ENCODE results near the gene XPNPEP2. TPM values are rescaled to one million over a fixed set of nuclear protein-coding genes. Genes with fewer than 3 reads are reported as not detected.

Gene XPNPEP2
- total RNA-seq, 2 donors from 2014 or later, result 0.52 to 5.6 TPM

DNA sequence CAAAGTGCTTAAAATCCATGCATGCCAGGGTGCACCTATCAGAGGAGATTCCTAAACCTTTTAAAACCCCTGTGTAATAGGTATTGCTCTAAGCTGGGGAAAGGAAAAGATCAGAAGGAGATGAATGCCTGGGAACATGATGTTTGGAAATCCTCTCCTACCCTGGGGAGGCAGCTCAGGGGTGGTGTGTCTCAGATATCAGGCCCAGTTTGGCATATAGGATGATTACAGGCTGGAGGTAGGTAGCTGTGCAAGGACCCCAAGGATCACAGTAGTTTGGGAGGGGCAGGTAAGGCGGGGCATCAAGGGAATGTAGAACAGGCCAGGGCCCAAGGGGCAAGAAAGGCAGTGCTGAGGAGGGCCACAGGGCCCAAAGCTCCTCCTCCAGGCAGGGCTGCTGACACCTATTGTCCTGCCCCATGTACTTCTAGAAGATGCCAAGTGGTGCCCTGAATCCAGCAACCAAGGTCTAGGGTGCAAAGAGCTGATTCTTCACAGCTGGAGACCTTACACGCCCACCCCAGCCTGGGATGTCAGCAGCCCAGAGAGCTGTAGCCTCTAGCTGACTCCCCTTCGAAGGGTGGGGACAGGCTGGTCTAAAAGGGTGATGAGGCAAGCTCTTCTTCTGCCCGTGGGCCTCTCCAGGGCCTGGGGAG lies 58.6 kb downstream of the XPNPEP2 start:
- ATAC-seq, result no peak
- WGBS, 2 donors, result 80 to 100% methylated on average over 1 to 2 of the region's 4 CpGs
- TF ChIP-seq, protein P1, sequence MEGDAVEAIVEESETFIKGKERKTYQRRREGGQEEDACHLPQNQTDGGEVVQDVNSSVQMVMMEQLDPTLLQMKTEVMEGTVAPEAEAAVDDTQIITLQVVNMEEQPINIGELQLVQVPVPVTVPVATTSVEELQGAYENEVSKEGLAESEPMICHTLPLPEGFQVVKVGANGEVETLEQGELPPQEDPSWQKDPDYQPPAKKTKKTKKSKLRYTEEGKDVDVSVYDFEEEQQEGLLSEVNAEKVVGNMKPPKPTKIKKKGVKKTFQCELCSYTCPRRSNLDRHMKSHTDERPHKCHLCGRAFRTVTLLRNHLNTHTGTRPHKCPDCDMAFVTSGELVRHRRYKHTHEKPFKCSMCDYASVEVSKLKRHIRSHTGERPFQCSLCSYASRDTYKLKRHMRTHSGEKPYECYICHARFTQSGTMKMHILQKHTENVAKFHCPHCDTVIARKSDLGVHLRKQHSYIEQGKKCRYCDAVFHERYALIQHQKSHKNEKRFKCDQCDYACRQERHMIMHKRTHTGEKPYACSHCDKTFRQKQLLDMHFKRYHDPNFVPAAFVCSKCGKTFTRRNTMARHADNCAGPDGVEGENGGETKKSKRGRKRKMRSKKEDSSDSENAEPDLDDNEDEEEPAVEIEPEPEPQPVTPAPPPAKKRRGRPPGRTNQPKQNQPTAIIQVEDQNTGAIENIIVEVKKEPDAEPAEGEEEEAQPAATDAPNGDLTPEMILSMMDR (IDR thresholded peaks at IDR 0.05), result no peak
- TF ChIP-seq POLR2A (IDR thresholded peaks at IDR 0.05), result no peak

DNA sequence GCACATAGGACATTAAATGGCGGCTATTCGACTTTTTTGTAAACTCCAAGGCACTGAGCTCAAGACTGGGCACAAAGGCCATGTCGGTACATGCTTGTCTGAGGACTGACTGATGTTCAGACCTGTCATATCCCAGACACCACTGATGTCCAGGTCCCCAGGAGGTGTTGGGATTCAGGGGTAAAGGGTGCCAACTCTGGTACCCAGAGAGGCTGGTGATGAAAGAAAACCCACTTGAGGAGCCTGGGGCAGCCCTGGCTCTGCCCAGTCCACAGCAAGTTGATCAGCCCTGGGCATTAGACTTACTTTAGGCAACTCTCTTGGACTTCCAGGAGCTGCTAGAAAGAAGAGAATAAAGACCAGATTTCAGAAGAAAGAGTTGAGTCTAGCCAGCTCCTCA lies 59.7 kb downstream of the XPNPEP2 start:
- TF ChIP-seq, protein P1 (IDR thresholded peaks at IDR 0.05), result no peak
- TF ChIP-seq POLR2A (IDR thresholded peaks at IDR 0.05), result no peak
- ATAC-seq, result no peak
- Histone ChIP-seq H3K27me3 (no peaks in the 10 kb centered on the region), H3K9me3 (no peaks in the 10 kb centered on the region), H3K36me3 (replicated peaks in 1 of 2; ENCODE audit: insufficient read depth in 1 of 2, low read depth in 2 of 2) (no peaks in the 10 kb centered on the region), H3K4me1 (no peaks in the 10 kb centered on the region), H3K27ac (no peak overlapping the region), H3K4me3 (no peak overlapping the region)
- 82 to 91% methylated on average over 3 of the region's 3 CpGs for WGBS, 2 donors
- no peak for DNase-seq
- intact Hi-C loops (cut with DNase I), result no loop called here

More for the DNA sequence above, 58.6 kb downstream of the XPNPEP2 start:
- no peaks in the 10 kb centered on the region for H3K4me1 ChIP-seq
- H3K27ac ChIP-seq, result no peak overlapping the region
- no peaks in the 10 kb centered on the region for H3K9me3 ChIP-seq
- no peak for DNase-seq
- H3K36me3 ChIP-seq (replicated peaks in 1 of 2; ENCODE audit: insufficient read depth in 1 of 2, low read depth in 2 of 2), result no peaks in the 10 kb centered on the region
- H3K4me3 ChIP-seq, result no peak overlapping the region
- H3K27me3 ChIP-seq, result no peaks in the 10 kb centered on the region
- intact Hi-C loops (cut with DNase I), result no loop called here

DNA sequence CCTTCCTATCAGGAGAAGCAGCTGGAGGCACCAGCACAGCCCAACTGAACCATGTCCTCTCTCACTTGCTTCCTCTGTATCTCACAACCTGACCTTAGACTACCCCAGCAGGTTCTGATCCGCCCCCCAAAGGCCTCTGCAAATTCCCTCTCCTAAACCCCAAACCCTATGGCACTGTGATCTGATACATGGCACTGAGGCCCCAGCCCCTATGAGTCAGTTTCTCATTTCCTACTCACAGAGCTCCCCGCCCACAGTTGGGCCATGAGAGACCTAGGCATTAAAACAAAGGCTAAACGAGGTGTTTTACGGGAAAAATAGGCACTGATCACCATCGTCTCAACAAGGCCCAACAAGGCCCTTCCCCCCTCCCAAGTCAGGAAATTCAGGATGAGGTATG lies 60.1 kb downstream of the XPNPEP2 start:
- TF ChIP-seq POLR2A (IDR thresholded peaks at IDR 0.05), result no peak
- TF ChIP-seq, protein P1 (IDR thresholded peaks at IDR 0.05), result no peak
- Histone ChIP-seq H3K4me1 (no peaks in the 10 kb centered on the region), H3K9me3 (no peaks in the 10 kb centered on the region), H3K4me3 (no peak overlapping the region), H3K27me3 (no peaks in the 10 kb centered on the region), H3K36me3 (replicated peaks in 1 of 2; ENCODE audit: insufficient read depth in 1 of 2, low read depth in 2 of 2) (no peaks in the 10 kb centered on the region), H3K27ac (no peak overlapping the region)
- intact Hi-C loops (cut with DNase I), result no loop called here
- WGBS, 2 donors, result 89 to 94% methylated on average over 4 to 5 of the region's 5 CpGs
- ATAC-seq (no peak), DNase-seq (no peak)

DNA sequence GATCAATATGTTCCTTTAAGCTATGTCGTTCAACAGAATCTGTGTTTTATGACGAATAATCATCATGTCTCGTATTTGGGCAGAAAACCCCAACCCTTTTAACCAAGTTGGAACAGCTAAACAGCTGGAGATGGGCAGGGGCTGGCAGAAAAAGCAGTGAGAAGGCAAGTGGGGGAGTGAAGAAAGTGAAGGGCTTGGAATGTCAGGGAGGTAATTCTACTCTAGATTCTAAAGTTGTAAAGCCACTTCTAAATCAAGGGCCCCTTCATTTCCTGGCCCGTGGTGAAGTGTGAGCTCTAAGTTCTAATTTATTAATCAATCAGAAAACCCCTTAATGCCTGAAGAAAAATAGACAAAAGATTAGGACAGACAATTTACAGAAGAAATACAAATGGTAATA lies 61.4 kb downstream of the XPNPEP2 start:
- WGBS, 2 donors, result 85 to 96% methylated on average over 4 of the region's 4 CpGs
- Histone ChIP-seq H3K4me3 (no peak overlapping the region), H3K4me1 (no peaks in the 10 kb centered on the region), H3K36me3 (replicated peaks in 1 of 2; ENCODE audit: insufficient read depth in 1 of 2, low read depth in 2 of 2) (no peaks in the 10 kb centered on the region), H3K27ac (no peak overlapping the region), H3K27me3 (no peaks in the 10 kb centered on the region), H3K9me3 (no peaks in the 10 kb centered on the region)
- ATAC-seq, result no peak
- intact Hi-C loops (cut with DNase I), result no loop called here
- TF ChIP-seq, protein P1 (IDR thresholded peaks at IDR 0.05), result no peak
- TF ChIP-seq POLR2A (IDR thresholded peaks at IDR 0.05), result no peak
- DNase-seq, result no peak

DNA sequence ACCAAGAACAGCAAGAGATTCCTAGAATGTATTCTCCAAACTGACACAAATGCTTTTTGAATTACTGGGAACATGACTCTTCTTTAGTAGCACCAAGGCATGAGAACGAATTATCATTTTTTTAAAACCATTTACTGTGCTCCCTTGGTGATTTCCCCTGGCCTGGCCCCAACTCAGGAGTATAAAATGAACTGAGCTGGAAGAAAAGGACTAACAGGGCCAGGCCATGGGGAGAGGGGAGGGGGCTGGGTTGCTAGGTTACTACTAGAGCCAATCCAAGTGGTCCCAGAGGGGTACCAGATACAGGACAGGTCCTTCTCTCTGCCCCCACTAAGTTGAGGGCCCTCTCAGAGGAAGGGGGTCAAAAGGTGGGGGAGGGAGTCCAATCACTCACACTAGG lies 64.1 kb downstream of the XPNPEP2 start:
- no peak for ATAC-seq

More for the DNA sequence above, 64.1 kb downstream of the XPNPEP2 start:
- Histone ChIP-seq H3K27me3 (no peaks in the 10 kb centered on the region), H3K36me3 (replicated peaks in 1 of 2; ENCODE audit: insufficient read depth in 1 of 2, low read depth in 2 of 2) (no peaks in the 10 kb centered on the region), H3K27ac (no peak overlapping the region), H3K4me1 (no peaks in the 10 kb centered on the region), H3K4me3 (no peak overlapping the region), H3K9me3 (no peaks in the 10 kb centered on the region)
- 53 to 71% methylated on average over 1 of the region's 1 CpG for WGBS, 2 donors
- intact Hi-C loops (cut with DNase I), result no loop called here
- no peak for DNase-seq
- no peak for TF ChIP-seq POLR2A (IDR thresholded peaks at IDR 0.05)
- TF ChIP-seq, protein P1 (IDR thresholded peaks at IDR 0.05), result no peak
